Effector CD4-positive, alpha-beta T cell (primary cell): ENCODE measurements around the gene TTC28.

ENCODE experiments used
- DNase-seq: peaks from one replicate; pipeline ENCODE4 v3.0.0-alpha.2; 2020

Gene TTC28

GRCh38 chr22:28438183-28438768, 241.4 kb downstream of the TTC28 start:
- DNase-seq = no peak

GRCh38 chr22:28435982-28436381, 243.7 kb downstream of the TTC28 start:
- DNase-seq = no peak

- DNase-seq = no peak
Measured at GRCh38 chr22:28435140-28435768, 244.4 kb downstream of the TTC28 start.

- DNase-seq = no peak
Measured at GRCh38 chr22:28430466-28431025, 249.1 kb downstream of the TTC28 start.

GRCh38 chr22:28429711-28430110, 249.9 kb downstream of the TTC28 start:
- DNase-seq = no peak

GRCh38 chr22:28428271-28428670, 251.4 kb downstream of the TTC28 start:
- DNase-seq = no peak

- DNase-seq = no peak
Measured at GRCh38 chr22:28426346-28427132, 253.1 kb downstream of the TTC28 start.

GRCh38 chr22:28425211-28425610, 254.4 kb downstream of the TTC28 start:
- no peak for DNase-seq

- DNase-seq = no peak
Measured at GRCh38 chr22:28424427-28425080, 255.1 kb downstream of the TTC28 start.

- DNase-seq = no peak
Measured at GRCh38 chr22:28419919-28420318, 259.7 kb downstream of the TTC28 start.

- no peak for DNase-seq
Measured at GRCh38 chr22:28418008-28418407, 261.6 kb downstream of the TTC28 start.

- no peak for DNase-seq
Measured at GRCh38 chr22:28417431-28417830, 262.2 kb downstream of the TTC28 start.

GRCh38 chr22:28414913-28415312, 264.7 kb downstream of the TTC28 start:
- DNase-seq = no peak

- DNase-seq = no peak
Measured at GRCh38 chr22:28413612-28414399, 265.8 kb downstream of the TTC28 start.

GRCh38 chr22:28412109-28412508, 267.5 kb downstream of the TTC28 start:
- DNase-seq = no peak

GRCh38 chr22:28411125-28411524, 268.5 kb downstream of the TTC28 start:
- DNase-seq = no peak

- no peak for DNase-seq
Measured at GRCh38 chr22:28410050-28410816, 269.4 kb downstream of the TTC28 start.

GRCh38 chr22:28408709-28409108, 270.9 kb downstream of the TTC28 start:
- no peak for DNase-seq

- DNase-seq = no peak
Measured at GRCh38 chr22:28407645-28408044, 272.0 kb downstream of the TTC28 start.

- DNase-seq = no peak
Measured at GRCh38 chr22:28406246-28406645, 273.4 kb downstream of the TTC28 start.

- DNase-seq = no peak
Measured at GRCh38 chr22:28405588-28405987, 274.1 kb downstream of the TTC28 start.

- no peak for DNase-seq
Measured at GRCh38 chr22:28402539-28402938, 277.1 kb downstream of the TTC28 start.
